HEK293T (cell line): Measurements from ENCODE around the gene ATXN2.

Source experiments
- ARNT ChIP-seq: fragments of 450-650 bp; IDR thresholded peaks from 2 replicates; pipeline ENCODE4 v1.6.1; 2017; ENCODE audit warnings: mild to moderate bottlenecking
- BHLHE40 ChIP-seq: fragments of 450-650 bp; IDR thresholded peaks from 2 replicates; pipeline ENCODE4 v1.6.1; 2016; ENCODE audit warnings: mild to moderate bottlenecking, moderate library complexity, borderline replicate concordance
- CTBP1 ChIP-seq: fragments of 450-650 bp; IDR thresholded peaks from 2 replicates; pipeline ENCODE4 v1.6.1; 2016; ENCODE audit warnings: borderline replicate concordance
- ELF4 ChIP-seq: fragments of 450-650 bp; IDR thresholded peaks from 2 replicates; pipeline ENCODE4 v1.6.1; 2017; ENCODE audit warnings: antibody characterized with exemption
- FOXA1 ChIP-seq: fragments of 450-650 bp; IDR thresholded peaks from 2 replicates; pipeline ENCODE4 v1.6.1; 2016; ENCODE audit warnings: mild to moderate bottlenecking
- FOXK2 ChIP-seq: fragments of 450-650 bp; IDR thresholded peaks from 2 replicates; pipeline ENCODE4 v1.6.1; 2016; ENCODE audit warnings: mild to moderate bottlenecking
- FOXM1 ChIP-seq: fragments of 450-650 bp; IDR thresholded peaks from 2 replicates; pipeline ENCODE4 v1.6.1; 2017; ENCODE audit warnings: mild to moderate bottlenecking, borderline replicate concordance
- HDGF ChIP-seq: fragments of 450-650 bp; IDR thresholded peaks from 2 replicates; pipeline ENCODE4 v1.6.1; 2017; ENCODE audit warnings: antibody characterized with exemption, borderline replicate concordance
- L3MBTL2 ChIP-seq: fragments of 450-650 bp; conservative IDR thresholded peaks from 2 replicates; pipeline ENCODE4 v1.6.1; 2016; ENCODE audit warnings: mild to moderate bottlenecking
- NFRKB ChIP-seq: fragments of 450-650 bp; IDR thresholded peaks from 2 replicates; pipeline ENCODE4 v1.6.1; 2016; ENCODE audit warnings: mild to moderate bottlenecking, moderate library complexity
- PKNOX1 ChIP-seq: fragments of 450-650 bp; IDR thresholded peaks from 2 replicates; pipeline ENCODE4 v1.6.1; 2016
- SP1 ChIP-seq: fragments of 450-650 bp; IDR thresholded peaks from 2 replicates; pipeline ENCODE4 v1.6.1; 2017
- SUZ12 ChIP-seq: fragments of 450-650 bp; IDR thresholded peaks from 2 replicates; pipeline ENCODE4 v1.6.1; 2016; ENCODE audit warnings: mild to moderate bottlenecking

GRCh38 chr12:111441107-111441928 is 157.8 kb downstream of the ATXN2 start:
- TF ChIP-seq NFRKB: no peak
- no peak for TF ChIP-seq SUZ12
- TF ChIP-seq ELF4: no peak
- TF ChIP-seq FOXM1: no peak
- TF ChIP-seq SP1: no peak
- no peak for TF ChIP-seq HDGF
- no peak for TF ChIP-seq BHLHE40
- no peak for TF ChIP-seq PKNOX1
- no peak for TF ChIP-seq FOXA1
- TF ChIP-seq FOXK2: no peak
- TF ChIP-seq L3MBTL2: no peak
- TF ChIP-seq CTBP1: no peak
- no peak for TF ChIP-seq ARNT
